Lung microvascular endothelial cell (primary cell): ENCODE measurements around the gene MAD1L1. TPM values are rescaled to one million over a fixed set of nuclear protein-coding genes. Genes with fewer than 3 reads are reported as not detected.

ENCODE experiments used
- DNase-seq, 2 donors: peaks; one replicate each; pipeline versions ENCODE4 v3.0.0 to v3.0.0-alpha.2; 2010; ENCODE audit warnings: low read depth in 2 of 2
- total RNA-seq: library from RNA; depleted of rRNA; stranded (reverse); fragments of >200 nt; gene quantifications from 2 replicates; pipeline ENCODE4 v1.2.1, GENCODE V29; 2014

Gene MAD1L1
- total RNA-seq, 1 donor from 2014 or later = 46.0 TPM

GRCh38 chr7:2219136-2219535, 13.6 kb downstream of the MAD1L1 start:
- no peak for DNase-seq

- no peak for DNase-seq
Measured at GRCh38 chr7:2218444-2218785, 14.3 kb downstream of the MAD1L1 start.

- DNase-seq = peak in 1 of 2 donors; percentile 20
Measured at GRCh38 chr7:2217716-2218443, 14.9 kb downstream of the MAD1L1 start.

DNA sequence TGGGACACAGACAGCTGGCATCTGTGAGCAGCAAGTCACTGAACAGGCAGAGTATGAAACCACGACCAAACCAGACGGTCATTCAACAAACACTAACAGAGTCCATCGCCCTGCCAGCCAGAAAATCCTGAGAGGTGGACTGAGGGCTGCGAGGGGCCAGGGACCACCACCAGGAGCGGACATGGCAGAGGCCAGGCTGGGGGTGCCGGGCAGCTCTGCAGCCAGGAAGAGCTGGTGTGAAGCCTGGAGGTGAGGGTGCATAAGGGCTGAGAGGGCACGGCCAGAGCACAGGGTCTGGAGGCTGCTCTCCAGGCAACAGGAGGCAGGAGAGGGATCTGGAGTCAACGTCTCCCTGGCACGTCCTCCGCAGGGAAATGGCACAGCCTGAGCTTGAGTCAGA, 15.5 kb downstream of the MAD1L1 start:
- no peak for DNase-seq

GRCh38 chr7:2215851-2216250, 16.9 kb downstream of the MAD1L1 start:
- DNase-seq = no peak

DNA sequence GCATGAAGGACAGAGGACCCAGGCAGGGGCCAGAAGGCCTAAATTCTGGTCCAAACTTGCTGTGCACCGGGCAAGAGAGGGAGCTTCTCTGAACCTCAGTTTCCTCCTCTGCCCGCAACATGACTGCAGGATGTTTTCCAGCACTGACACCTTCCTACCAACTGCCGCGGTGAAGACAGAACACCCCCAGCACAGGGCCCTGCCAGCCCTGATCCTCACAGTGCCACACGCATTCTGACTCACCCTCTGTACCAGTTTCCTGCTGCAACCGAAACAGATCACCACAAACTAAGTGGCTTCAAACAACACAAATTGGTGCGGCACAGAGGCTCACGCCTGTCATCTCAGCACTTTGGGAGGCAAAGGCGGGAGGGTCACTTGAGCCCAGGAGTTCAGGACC, 18.1 kb downstream of the MAD1L1 start:
- DNase-seq = no peak

GRCh38 chr7:2213551-2214215, 19.1 kb downstream of the MAD1L1 start:
- no peak for DNase-seq

- no peak for DNase-seq
Measured at GRCh38 chr7:2212906-2213305, 19.8 kb downstream of the MAD1L1 start.

DNA sequence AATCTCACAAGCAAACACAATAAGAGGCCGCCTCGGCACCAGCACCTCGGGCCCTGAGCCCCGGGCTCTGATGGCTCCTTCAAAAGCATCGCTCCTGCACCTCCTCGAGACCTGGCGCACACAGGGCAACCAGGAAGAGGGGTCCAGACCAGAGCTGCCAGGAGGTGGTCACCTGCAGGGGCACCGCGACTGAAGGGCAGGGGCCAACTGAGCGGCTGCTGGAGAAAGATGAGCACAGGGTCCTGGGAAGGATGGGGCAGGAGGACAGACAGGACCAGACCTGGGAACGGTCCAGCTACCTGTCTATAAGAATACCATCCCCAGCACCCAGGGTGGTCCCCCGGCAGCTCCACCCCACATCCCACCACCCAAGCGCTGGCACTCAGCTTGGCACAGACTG, 20.8 kb downstream of the MAD1L1 start:
- DNase-seq = no peak

GRCh38 chr7:2211259-2211880, 21.4 kb downstream of the MAD1L1 start:
- no peak for DNase-seq

- DNase-seq = no peak
Measured at GRCh38 chr7:2210551-2211258, 22.0 kb downstream of the MAD1L1 start.

DNA sequence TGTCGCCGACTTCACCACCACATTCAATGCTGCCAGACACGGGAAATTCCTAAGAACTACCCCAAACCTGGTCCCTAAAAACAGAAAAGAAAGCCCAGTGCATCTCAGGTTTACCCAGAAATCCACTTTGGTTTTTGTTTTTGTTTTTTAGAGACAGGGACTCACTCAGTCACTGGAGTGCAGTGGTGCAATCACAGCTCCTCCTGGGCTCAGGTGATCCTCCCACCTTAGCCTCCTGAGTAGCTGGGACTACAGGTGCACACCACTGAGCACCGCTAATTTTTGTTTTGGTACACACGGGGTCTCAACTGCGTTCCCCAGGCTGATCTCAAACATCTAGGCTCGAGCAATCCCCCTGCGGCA, 22.8 kb downstream of the MAD1L1 start:
- no peak for DNase-seq

DNA sequence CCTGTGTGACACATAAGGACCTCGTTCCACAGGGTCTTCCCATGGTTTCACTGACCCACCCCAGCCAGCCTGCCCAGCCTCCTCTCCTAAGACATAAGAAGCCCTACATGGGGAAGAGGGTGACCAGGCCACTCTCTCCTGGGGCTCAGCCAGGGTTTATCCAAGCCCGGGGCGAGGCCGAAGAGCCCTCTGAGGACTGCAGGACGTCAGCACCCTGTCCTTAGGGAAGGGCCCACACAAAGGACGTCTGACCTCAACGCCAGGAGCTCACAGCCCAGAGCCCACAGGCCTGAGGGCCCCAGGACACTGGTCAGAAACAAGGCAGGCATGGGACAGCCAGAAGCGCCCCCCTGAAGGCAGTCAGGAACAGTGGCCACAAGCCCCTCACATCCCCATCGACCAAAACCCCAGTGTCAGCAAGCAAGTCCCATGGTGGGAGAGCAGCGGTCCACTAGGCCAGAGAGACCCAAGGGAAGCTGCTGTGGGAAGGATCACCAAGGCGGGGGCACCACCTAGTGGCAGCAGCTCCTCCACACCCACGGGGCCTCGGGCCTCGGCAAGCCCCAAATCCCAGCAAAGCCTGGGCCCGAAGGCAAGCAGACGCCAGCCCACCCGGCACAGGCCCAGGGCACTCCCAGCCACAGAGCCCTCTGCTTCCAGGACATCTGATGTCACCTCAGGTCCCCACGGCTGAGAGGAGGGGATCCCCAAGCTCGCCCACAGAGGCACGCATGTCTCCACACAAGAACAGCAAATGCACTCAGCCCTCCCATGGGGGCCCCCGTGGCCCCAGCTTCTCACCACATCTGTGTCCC, 23.4 kb downstream of the MAD1L1 start:
- DNase-seq = peak; percentile 74 to 85

GRCh38 chr7:2208712-2209111, 24.0 kb downstream of the MAD1L1 start:
- no peak for DNase-seq

DNA sequence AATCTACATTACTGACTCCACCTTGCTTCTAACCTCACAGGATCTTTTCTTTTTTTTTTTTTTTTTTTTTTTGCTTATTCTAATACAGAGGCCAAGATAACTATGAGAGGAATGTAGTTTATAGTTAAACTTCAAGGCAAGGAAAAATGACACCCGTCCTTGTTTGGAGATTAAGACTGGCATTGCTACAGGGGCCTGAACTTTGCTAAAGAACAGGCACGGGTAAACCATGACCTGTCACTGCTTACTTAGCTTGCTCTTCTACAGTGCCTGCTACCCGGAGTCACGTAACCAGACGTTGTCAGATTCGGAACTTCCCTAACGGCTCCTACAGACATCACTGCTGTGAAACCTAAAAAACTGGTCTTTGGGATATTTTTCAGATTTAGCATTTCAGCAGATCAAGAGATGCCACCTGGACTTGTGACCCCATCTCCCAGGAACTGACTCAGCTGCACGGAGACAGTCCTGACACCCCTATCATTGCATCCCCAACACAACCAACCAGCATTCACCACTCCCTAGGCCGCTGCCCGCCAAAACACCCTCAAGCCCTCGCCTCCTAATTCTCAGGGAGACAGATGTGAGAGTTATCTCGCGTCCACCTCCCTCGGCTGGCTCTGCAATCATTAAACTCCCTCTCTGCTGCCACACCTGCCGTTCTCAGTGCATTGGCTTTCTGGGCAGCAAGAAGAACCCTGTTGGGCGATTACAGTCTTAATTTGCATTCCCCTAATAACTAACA, 27.5 kb downstream of the MAD1L1 start:
- no peak for DNase-seq

DNA sequence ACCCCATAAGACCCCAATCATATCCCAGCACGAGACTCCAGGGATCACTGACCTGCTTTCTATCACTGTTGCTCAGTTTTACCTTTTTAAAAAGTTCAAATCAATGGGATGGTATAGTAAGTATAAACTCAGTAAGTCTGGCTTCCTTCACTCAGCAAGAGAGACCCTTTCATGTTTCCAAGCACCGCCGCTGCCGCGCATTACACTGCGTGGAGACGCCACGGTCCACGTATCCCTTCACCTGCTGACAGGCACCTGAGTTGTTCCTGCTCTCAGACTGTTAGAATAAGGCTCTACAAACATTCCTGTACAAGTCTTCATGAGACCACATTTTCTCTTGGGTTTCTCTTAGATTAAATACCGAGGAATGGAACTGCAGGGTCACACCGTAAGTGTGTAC, 28.3 kb downstream of the MAD1L1 start:
- no peak for DNase-seq

DNA sequence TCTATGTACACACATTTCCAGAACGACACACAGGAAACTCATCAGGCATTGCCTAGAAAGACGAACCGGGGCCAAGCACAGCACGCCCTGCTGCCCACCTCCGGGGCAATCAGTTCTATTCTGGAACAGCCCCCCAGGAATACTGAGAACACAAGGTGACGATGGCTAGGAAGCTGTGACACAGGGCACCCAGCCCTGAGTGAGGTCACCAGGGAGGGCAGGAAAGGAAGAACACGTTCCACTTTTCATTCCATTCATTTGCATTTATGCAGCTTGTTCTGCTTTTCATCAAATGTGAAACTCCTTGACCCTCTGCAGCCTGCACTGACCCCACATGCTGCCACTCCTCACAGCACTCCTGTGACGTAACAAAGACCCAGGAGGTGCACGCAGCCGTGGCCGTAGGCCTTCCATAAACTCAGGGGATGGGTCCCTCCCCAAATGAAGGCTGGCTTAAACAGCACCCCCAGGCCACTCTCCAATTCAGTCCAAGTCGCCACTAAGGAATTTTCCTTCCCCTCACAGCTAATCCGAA, 28.9 kb downstream of the MAD1L1 start:
- no peak for DNase-seq

DNA sequence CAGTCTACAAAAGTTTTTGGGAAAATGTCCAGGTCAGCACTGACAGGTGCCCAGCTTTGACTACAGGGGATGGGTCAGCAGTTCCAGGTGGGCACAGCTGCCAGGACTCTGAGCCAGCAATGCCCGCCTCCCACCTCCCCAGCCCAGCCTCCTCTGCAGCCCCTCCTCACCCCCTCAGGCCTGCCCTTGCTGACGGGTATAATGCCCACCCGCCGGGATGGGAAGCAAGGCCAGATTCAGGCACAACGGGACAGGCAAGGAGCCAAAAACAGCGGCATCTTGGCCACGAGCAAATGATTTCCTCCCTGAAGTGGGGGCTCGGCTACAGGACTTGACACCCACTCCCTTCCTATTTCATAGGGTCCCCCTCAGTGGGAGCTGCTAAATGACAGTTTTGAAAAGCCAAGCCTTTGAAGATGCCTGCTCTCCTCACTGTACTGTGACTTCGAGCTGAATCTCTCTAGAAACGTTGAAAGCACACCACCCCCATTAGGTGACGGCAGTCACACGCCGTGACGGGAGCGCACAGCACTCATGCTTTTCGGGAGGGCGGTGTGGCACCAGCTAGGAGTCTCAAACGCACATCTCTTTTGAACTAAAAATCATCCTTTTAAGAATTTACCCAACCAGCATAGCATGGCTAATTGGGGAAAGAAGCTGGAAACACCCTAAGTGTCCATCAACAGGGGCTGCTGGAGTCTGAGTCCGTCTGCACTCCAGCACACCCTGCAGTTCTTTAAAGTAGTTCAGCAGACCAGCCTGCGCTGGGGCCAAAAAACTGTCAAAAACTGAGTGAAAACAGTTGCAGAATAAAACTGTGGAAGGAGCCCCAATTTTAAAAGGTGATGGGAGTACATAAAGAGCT, 29.6 kb downstream of the MAD1L1 start:
- DNase-seq = no peak

- no peak for DNase-seq
Measured at GRCh38 chr7:2202361-2202761, 30.4 kb downstream of the MAD1L1 start.
